LNCAP (cell line): ENCODE measurements around the gene ATP8B2.

Experiments
- TF ChIP-seq, protein P1 (sequence below): fragments of 450-650 bp; IDR thresholded peaks from 2 replicates; pipeline ENCODE4 v1.5.1; 2017; ENCODE audit warnings: mild to moderate bottlenecking

Gene ATP8B2

DNA sequence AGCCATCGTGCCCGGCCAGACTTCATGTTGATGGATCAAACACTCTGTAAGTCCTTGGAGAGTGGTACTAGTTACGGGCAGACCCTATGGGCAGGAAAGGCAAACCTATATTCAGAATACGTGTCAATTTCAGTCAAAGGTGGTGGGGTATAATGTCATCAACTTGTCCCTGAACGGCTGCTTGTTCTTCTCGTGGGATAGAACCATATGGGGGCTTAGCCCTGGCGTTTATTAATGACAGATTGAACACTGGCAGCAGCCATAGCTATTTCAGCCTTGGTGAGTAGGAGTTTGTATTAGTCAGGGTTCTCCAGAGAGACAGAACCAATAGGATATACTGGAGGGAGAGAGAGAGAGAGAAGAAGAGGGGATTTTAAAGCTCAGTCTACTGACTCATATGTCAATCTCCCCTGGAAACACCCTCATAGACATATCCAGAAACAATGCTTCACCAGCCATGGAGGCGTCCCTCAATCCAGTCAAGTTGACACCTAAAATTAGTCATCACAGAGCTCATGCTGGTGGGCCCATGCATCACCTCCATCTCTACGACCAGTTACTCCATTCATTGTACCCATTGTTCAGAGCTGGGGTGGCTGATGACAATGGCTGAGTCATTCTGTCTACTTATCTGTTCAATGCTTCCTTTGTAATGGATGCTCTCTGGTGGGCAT is 20.5 kb upstream of the ATP8B2 start:
- TF ChIP-seq, protein P1, sequence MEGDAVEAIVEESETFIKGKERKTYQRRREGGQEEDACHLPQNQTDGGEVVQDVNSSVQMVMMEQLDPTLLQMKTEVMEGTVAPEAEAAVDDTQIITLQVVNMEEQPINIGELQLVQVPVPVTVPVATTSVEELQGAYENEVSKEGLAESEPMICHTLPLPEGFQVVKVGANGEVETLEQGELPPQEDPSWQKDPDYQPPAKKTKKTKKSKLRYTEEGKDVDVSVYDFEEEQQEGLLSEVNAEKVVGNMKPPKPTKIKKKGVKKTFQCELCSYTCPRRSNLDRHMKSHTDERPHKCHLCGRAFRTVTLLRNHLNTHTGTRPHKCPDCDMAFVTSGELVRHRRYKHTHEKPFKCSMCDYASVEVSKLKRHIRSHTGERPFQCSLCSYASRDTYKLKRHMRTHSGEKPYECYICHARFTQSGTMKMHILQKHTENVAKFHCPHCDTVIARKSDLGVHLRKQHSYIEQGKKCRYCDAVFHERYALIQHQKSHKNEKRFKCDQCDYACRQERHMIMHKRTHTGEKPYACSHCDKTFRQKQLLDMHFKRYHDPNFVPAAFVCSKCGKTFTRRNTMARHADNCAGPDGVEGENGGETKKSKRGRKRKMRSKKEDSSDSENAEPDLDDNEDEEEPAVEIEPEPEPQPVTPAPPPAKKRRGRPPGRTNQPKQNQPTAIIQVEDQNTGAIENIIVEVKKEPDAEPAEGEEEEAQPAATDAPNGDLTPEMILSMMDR, result no peak

DNA sequence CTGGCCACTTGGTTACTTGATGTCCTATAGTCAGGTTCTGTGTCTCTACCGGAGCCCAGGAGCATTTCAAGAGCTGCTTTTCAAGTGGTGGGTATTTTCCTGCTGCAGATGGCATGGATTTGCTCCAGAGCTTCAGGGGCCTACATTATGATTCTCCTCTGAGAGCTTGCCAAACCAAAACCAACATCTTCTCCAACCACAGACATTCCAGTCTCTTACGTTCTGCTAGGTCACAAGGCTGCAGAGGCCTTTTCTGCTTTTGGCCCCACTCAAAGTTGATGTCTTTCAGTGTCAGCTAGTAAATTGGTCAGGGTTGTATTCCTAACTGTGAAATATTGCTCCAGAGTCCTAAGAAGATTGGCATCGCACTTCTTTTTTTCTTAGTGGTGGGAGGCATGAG is 19.2 kb upstream of the ATP8B2 start:
- TF ChIP-seq, protein P1, result no peak

DNA sequence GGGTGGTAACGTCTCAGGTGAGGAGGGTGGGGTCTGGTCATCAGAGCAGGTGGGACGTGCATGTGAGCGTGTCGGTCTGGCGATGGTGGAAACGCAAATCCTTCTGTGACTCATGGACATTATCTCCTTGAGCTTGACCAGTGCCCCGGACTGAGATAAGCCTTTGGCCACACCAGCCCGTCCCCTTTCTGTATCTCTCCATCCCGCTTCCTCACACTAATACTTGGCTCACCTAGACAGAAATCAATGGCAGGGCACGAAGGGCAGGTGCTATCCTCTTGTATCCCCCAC is 12.3 kb upstream of the ATP8B2 start:
- TF ChIP-seq, protein P1, result no peak

DNA sequence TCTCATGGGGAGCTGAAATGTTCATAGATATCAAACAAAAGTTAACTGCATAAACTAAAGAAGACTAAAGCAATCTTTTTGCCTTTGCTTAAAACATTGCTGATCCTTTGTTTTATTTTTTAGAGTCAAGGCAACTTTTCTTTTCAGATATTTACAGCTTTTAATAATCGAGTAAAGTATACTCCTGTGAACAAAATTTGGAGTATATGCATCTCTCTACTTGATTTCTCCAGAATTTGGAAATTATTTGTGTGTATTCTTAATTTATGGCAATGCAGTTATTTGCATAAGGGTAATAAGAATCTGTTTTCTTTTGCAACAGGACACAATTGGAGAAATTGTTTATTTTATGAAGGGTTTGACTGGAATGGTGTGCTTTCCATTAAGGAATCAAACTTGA is 8.6 kb upstream of the ATP8B2 start:
- TF ChIP-seq, protein P1, result no peak

DNA sequence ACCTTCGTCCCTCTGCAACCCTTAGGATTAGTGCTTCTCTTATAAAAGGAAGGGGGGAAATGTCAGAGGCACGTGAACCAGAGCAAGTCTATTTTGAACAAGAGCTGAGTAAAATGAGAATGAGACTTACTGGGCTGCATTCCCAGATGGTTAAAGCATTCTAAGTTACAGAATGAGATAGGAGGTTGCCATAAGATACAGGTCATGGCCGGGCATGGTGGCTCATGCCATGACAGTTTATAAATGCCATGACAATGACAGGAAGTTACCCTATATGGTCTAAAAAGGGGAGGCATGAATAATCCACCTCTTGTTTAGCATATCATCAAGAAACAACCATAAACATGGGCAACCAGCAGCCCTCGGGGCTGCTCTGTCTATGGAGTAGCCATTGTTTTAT is 6.9 kb upstream of the ATP8B2 start:
- TF ChIP-seq, protein P1, result no peak

DNA sequence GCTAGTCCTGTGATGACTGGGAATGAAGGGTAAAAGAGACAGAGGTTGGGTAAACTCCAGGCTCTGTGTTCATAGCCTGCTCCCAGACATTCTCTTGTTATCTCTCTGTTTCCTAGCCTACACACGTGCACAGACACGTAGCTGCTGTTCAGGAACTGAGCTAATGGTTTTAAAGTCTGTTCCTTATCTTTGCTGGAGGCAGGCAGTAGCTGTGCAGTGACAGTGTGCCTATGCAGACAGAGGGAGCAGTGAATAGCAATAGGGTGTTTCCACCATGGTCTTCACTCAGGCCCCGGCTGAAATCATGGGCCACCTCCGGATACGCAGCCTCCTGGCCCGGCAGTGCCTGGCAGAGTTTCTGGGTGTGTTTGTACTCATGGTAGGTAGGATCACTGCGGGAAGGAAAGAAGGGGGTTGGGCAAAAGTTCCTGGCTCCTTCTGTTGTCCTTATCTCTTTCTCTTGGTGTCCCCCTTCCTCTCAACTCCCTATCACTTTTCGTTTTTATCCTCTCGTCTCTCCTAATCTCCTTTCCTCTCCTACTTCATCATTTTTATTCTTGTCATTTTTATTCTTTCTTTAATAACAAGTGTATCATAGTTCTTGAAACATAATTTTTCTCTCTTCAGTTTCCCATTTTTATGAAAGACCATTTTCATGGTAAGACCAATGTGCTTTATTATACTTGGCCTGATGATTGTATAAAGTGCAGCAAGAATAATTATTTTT is 4.3 kb upstream of the ATP8B2 start, which contains the start of gene AQP10:
TSS of gene AQP10 (plus strand) at position 212 of the 727 bp plus-strand sequence. CDS start at position 275, 63 bp downstream.
- TF ChIP-seq, protein P1, result no peak

DNA sequence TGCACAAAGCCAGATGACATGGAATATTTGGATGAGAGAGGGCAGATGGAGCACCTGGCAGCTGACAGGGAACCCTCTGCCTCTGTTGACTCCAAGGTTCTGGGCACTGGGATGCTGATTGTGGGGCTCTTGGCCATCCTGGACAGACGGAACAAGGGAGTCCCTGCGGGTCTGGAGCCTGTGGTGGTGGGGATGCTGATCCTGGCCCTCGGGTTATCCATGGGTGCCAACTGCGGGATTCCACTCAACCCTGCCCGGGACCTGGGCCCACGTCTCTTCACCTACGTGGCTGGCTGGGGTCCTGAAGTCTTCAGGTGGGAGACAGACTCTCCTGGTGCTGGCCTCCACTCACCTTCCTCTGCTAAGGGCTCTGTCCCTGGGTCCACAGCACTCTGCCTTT is 1.8 kb upstream of the ATP8B2 start:
- TF ChIP-seq, protein P1, result no peak
